Muscle layer of duodenum (tissue), 2 donors: ENCODE results near the gene ASXL1.

Experiments used
- H3K27ac ChIP-seq: one replicate; pipeline ENCODE4 v1.7.0; 2013; ENCODE audit warnings: mild to moderate bottlenecking, low read length
- H3K27me3 ChIP-seq: one replicate; pipeline ENCODE4 v1.7.0; 2013; ENCODE audit warnings: low read depth, mild to moderate bottlenecking, control low read depth, low read length
- H3K36me3 ChIP-seq, 2 donors: one replicate each; pipeline ENCODE4 v1.7.0; 2013; ENCODE audit warnings: low read length in 2 of 2, control low read depth in 1 of 2, mild to moderate bottlenecking in 1 of 2; ENCODE audit not compliant: insufficient read depth in 2 of 2, control insufficient read depth in 1 of 2
- H3K4me1 ChIP-seq, 2 donors: one replicate each; pipeline ENCODE4 v1.7.0; 2013; ENCODE audit warnings: low read length in 2 of 2, mild to moderate bottlenecking in 2 of 2, control low read depth in 1 of 2, moderate library complexity in 1 of 2; ENCODE audit not compliant: insufficient read depth in 2 of 2, control insufficient read depth in 1 of 2
- H3K4me3 ChIP-seq, 2 donors: one replicate each; pipeline ENCODE4 v1.7.0; 2013; ENCODE audit warnings: low read length in 2 of 2, low read depth in 1 of 2, mild to moderate bottlenecking in 1 of 2
- H3K9me3 ChIP-seq, 2 donors: one replicate each; pipeline ENCODE4 v1.7.0; 2013; ENCODE audit warnings: low read length in 2 of 2, control low read depth in 1 of 2, mild to moderate bottlenecking in 1 of 2; ENCODE audit not compliant: control insufficient read depth in 1 of 2
- donor health status: healthy.

ASXL1 gene

DNA sequence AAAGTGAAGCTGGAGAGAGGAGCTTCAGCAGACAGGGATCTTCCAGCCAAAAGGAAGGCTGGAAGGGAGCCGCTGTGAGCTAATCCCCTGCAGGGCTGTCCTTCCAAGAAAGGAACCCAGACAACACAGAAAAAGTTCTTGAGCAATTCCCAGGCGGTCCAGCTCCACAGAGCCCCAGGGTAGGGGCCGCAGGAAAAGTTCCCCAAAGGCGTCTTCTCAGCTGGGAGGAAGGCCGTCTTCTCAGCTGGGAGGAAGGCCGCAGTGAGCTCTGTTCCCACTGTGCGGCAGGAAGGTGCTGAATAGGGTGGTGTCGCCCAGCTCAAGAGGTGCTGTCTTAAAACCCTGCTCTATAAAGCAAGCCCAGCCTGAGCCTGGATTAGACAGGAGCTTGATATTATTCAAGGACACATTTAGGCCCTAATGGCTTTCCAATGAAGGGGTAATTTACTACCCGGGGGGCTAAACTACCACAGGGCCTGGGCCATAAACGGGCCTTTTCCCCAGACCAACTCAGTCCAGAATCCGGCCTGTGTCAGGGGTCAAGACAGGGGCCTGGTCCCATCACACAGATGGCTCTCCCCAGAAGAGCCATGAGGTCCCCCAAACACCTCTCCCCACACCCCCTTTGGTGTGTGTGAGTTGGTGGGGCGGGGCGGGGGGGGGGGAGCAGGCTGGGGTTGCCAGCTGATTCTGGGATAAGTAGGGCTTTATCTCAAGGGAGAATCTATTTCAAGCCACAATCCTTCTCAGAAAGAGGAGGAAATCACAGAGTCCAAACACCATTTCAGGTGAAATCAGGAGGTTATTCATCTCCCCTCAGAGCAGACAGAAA is 123.4 kb downstream of the ASXL1 start:
- peak overlapping the region; percentile 82 for H3K27ac ChIP-seq
- no peaks in the 10 kb centered on the region for H3K27me3 ChIP-seq
- H3K4me1 ChIP-seq, result peaks cover 24 to 38% of the 10 kb centered on the region in 2 donors
- H3K4me3 ChIP-seq, result peak overlapping the region; percentile 50 to 81
- H3K36me3 ChIP-seq, result no peaks in the 10 kb centered on the region
- H3K9me3 ChIP-seq, result no peaks in the 10 kb centered on the region

DNA sequence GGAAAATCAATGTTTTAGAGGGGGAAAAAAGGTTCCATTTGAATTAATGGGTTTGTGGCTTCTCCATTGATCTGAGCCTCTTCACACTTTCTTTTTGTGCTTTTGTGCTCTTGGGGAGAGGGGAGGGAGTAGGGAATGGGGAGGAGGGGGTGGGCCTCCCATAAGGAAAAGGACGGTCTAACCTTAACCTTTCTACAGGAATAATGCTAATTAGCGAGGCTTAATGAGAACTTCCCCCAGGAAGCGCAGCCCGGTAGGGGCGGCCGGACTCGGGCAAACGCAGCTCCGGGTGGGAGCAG is 124.0 kb downstream of the ASXL1 start:
- H3K4me3 ChIP-seq, result peak overlapping the region; percentile 50 to 81
- no peaks in the 10 kb centered on the region for H3K9me3 ChIP-seq
- H3K36me3 ChIP-seq, result no peaks in the 10 kb centered on the region
- H3K27ac ChIP-seq, result peak overlapping the region; percentile 82
- no peaks in the 10 kb centered on the region for H3K27me3 ChIP-seq
- peaks cover 18 to 32% of the 10 kb centered on the region in 2 donors for H3K4me1 ChIP-seq

DNA sequence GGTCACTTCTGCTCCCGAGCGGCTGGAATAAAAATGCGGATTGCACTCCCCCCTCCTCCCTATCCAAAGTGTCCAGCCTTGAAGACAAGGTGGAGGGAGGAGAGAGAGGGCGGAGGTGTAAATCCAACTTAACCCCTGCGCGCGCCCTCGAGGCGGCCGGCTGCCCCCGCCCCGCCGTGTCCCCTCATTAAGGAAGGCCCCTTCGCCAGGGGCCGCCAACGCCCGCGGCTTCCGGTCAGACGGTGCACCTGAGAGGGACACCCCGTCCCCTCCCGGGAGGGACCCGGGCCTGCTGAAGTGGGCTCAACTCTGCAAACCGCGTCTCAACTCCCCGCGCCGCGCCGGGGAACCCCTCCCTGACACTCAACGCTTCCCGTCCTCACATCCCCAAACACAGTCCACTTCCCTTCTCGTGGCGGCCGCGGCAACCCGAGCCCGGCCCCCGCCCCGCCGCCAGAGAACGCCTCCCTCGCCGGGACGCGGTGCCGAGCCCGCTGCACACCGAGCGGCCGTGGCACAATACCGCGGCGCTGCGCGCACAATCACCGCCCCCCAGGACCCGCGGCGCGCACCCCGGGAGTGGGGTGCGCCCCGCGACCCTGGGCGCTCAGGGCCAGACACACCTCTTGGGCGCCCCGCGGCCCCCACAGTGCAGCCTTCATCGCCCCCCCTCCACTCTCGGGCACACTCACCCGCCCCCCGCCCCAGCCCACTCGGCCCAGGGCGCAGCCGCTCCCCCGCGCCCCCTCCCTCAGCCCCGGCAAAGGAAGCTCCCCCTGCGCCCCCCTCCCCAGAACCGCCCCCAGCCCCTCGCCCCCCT is 124.5 kb downstream of the ASXL1 start:
- peaks cover 13 to 26% of the 10 kb centered on the region in 2 donors for H3K4me1 ChIP-seq
- H3K9me3 ChIP-seq, result no peaks in the 10 kb centered on the region
- peak overlapping the region; percentile 82 for H3K27ac ChIP-seq
- H3K4me3 ChIP-seq, result peak overlapping the region; percentile 50 to 81
- no peaks in the 10 kb centered on the region for H3K27me3 ChIP-seq
- H3K36me3 ChIP-seq, result no peaks in the 10 kb centered on the region

DNA sequence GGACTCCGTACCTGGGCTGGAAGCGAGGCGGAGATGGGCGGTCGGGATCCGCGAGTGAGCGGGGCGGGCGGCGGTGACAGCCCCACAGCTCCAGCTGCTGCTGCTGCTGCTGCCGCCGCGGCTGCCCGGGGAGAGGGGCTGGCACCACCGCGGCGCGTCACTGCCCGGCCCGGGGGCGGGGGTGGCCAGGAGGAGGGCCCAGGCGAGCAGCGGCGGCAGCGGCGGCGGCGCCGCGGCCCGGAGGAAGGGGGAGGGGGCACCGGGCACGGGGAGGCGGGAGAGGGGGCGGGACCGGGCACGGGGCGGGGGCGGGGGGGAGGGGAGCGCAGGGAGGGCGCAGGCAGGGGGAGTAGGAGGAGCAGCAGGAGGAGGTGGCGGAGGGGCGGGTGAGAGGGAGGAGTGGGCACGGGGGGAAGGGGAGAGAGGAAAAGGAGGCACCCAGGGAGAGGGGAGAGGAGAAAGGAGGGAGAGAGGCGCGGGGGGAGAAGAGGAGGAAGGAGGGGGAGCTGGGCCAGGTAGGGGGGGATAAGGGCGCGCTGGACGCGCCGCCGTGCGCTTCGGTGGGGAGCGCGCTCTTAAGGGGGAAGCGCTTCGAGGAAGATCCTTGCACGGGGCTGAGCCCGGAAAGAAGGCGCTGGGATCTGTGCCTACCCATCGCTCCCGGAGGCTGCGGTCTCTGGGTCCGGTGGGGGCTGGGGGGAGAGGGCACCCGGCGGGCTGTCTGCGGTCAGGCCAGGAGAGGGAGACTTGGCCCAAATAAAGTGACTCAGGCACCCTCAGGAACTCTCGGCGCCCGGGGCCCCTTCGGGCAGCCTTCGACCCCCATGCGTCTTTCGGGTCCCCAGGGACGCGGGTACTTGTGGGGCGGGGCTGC is 125.5 kb downstream of the ASXL1 start:
- Histone ChIP-seq H3K36me3 (no peaks in the 10 kb centered on the region), H3K4me1 (peaks cover 12 to 23% of the 10 kb centered on the region in 2 donors), H3K4me3 (peak overlapping the region; percentile 59 to 81), H3K27ac (no peak overlapping the region), H3K9me3 (no peaks in the 10 kb centered on the region), H3K27me3 (no peaks in the 10 kb centered on the region)

DNA sequence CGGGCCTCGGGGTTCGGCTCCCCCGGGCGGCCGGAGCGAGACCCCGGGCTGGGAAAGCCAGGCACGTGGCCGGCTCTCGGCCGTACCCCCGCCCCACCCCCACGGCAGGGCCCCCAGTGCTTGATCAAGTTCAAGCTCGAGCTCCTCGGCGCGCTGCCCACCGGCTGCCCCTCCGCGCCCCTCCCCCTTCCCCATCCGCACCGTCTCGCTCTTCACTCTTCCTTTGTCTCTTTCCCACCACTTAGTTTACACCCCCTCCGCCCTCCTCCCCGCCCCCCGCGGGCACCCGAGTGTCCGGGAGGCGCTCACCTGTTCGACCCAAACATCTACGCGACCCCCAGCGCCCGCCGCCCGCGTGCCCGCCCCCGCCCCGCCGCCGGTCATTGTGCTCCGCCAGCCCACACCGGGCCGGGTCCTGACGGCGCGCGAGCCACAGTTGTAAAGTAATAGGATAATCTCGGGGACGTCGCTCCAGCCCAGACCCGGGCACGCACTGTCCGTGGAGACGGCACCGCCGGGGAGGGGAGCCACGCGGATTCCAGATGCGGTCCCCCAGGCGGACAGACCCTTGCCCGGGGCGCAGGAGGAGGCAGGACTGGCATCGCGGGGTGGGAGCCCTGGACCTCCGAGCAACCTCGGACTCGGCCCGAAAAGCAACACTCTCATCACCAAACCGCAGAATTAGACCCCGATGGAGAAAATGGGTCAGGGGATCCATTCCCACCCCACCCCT is 126.3 kb downstream of the ASXL1 start:
- H3K4me1 ChIP-seq, result peaks cover 12 to 23% of the 10 kb centered on the region in 2 donors
- no peaks in the 10 kb centered on the region for H3K27me3 ChIP-seq
- H3K9me3 ChIP-seq, result no peaks in the 10 kb centered on the region
- H3K4me3 ChIP-seq, result peak overlapping the region; percentile 59 to 80
- peak overlapping the region; percentile 16 for H3K27ac ChIP-seq
- no peaks in the 10 kb centered on the region for H3K36me3 ChIP-seq

DNA sequence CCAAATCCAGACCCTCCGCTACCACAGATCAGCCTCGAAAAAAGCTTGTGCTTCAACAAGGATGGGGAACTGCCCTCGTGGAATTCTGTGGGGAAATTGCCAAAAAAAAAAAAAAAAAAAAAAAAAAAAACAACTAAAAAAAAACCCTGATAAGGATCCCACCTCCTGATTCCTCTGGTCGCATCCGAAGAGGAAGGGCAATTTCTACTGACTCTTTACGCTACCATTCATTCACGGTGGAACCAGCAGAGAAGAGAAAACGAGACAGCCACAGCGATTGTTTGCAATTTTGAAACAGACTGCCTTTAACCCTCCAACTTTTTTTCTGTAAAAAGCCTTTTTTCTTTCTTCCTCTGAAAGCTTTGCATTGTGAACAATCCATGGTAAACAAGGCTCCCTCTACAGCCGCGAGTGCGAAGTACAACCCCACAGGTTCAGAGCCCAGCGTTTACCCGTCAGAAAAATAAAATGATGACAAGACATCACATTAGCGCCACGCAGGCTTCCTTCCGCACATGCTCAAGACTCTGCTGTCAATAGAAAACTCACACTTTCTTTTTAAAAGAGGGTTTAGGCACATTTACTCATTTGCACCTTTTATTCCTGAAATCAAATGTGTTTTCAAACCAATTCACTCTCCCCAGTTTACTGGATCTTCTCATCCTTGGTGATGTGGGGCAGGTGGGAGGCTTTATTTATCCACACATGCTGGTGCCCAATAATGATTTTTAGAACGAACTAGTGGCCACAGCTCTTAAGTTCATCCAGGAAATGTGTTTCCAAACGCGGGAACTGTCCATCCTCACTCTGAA is 127.0 kb downstream of the ASXL1 start:
- Histone ChIP-seq H3K4me3 (peak overlapping the region; percentile 58 to 80), H3K4me1 (peaks cover 5 to 16% of the 10 kb centered on the region in 2 donors), H3K27ac (peak overlapping the region; percentile 16), H3K9me3 (no peaks in the 10 kb centered on the region), H3K36me3 (no peaks in the 10 kb centered on the region), H3K27me3 (no peaks in the 10 kb centered on the region)

DNA sequence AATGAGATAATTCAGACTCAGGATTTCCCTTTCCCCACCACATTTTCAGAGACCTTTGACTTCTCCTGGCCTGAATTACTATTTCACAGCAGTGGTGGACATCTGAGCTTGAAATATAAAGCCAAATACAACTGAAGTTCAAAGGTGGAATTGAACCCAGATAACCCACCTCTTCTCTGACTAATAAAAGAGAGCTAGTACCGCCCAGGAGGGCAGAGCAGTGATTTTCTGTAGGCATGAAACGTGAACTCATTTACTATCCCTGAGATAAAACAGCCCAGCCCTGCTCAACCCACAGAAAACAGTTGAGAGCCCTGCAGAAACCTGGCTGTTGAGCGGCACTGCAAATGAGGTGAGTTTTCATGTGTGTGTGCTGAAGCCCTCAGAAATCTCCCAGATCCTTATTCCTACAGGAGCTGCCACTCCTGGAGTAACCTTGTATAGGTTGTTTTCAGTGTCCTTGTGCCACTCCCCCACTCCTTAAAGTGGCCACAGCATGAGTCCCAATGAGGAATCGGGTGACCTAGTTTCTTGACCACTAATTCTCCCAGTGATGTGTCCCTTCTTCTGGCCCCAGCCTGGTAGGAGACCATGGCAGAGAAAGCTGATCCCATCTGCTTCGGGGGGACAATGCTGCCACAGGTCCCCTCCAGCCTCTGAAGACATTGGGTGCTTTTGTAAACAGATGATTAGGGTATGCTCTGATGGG is 127.8 kb downstream of the ASXL1 start:
- Histone ChIP-seq H3K36me3 (no peaks in the 10 kb centered on the region), H3K27ac (no peak overlapping the region), H3K4me1 (peaks cover 0 to 8% of the 10 kb centered on the region in 2 donors), H3K9me3 (no peaks in the 10 kb centered on the region), H3K4me3 (no peak overlapping the region), H3K27me3 (no peaks in the 10 kb centered on the region)

DNA sequence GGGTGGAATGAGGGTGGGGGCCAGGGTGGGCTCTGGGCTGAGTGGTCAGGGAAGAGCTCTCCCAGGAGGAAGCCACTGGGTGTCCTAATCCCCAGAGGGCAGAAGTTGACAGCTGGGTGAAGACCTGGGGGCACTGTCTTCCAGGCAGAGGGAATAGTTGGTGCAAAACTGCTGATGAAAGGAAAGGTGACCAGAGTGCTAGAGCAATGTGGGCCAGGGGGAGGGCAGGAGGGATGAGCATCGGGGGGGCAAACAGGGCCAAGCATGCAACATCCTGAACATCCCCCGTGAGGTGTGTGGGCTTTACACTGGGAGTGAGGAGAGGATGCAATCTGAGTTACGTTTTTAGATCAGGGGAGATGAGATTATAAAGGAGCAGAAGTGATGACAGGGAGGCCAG is 129.2 kb downstream of the ASXL1 start:
- no peak overlapping the region for H3K27ac ChIP-seq
- H3K4me1 ChIP-seq, result no peaks in the 10 kb centered on the region
- H3K9me3 ChIP-seq, result no peaks in the 10 kb centered on the region
- H3K36me3 ChIP-seq, result no peaks in the 10 kb centered on the region
- H3K4me3 ChIP-seq, result no peak overlapping the region
- H3K27me3 ChIP-seq, result no peaks in the 10 kb centered on the region

DNA sequence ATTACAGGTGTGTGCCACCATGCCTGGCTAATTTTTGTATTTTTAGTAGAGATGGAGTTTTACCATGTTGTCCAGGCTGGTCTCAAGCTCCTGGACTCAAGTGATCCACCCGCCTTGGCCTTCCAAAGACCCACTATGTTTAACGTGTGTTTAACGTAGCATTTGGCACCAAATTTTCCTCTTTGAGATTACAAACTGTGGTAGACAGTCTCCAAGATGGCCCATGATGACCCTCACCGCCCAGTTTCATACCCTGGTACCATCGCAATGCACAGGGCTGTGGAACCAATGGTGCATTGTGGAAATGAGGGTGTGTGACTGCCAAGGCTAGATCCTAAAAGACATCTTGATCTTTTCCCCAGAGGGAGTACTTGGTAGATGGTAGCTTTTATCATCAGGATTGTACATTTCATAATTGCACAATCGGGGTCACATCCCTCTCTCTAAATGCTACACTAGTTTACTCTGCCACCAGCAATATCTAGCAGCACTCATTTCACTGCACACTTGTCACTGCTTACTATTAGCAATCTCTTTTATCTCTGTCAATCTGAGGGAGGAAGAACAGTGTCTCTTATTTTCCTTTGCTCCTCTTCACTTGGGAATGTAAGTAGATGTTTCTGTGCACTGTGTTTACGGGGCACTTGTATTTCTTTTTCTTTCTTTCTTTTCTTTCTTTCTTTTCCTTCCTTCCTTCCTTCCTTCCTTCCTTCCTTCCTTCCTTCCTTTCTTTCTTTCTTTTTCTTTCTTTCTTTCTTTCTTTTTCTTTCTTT is 130.1 kb downstream of the ASXL1 start:
- H3K36me3 ChIP-seq, result no peaks in the 10 kb centered on the region
- H3K27me3 ChIP-seq, result no peaks in the 10 kb centered on the region
- H3K27ac ChIP-seq, result no peak overlapping the region
- no peaks in the 10 kb centered on the region for H3K9me3 ChIP-seq
- no peaks in the 10 kb centered on the region for H3K4me1 ChIP-seq
- H3K4me3 ChIP-seq, result no peak overlapping the region
